ENCODE data around the gene STK11.

The STK11 gene

GRCh38 chr19:1226522-1227303, 21.1 kb downstream of the STK11 start:
- no peak for DNase-seq

GRCh38 chr19:1227304-1228054, 21.9 kb downstream of the STK11 start:
- DNase-seq = no peak

- DNase-seq = no peak
These were observed 22.8 kb downstream of the STK11 start for GRCh38 chr19:1228161-1228957.

GRCh38 chr19:1229056-1229923, 23.7 kb downstream of the STK11 start:
- no peak for DNase-seq

GRCh38 chr19:1229924-1230782, 24.6 kb downstream of the STK11 start:
- no peak for DNase-seq

GRCh38 chr19:1230783-1231489, 25.4 kb downstream of the STK11 start:
- no peak for DNase-seq

- DNase-seq = no peak
These were observed 26.4 kb downstream of the STK11 start for GRCh38 chr19:1231729-1232637.

GRCh38 chr19:1232652-1233072, 27.1 kb downstream of the STK11 start:
- DNase-seq = no peak

- DNase-seq = no peak
These were observed 27.6 kb downstream of the STK11 start for GRCh38 chr19:1233115-1233667.

- no peak for DNase-seq
These were observed 28.7 kb downstream of the STK11 start for GRCh38 chr19:1234051-1234954.

GRCh38 chr19:1234955-1235380, 29.4 kb downstream of the STK11 start:
- DNase-seq = no peak

GRCh38 chr19:1235625-1236538, 30.3 kb downstream of the STK11 start:
- DNase-seq = no peak

GRCh38 chr19:1236576-1236975, 31.0 kb downstream of the STK11 start:
- DNase-seq = no peak

GRCh38 chr19:1237027-1237659, 31.6 kb downstream of the STK11 start:
- no peak for DNase-seq

GRCh38 chr19:1237754-1238368, 32.3 kb downstream of the STK11 start, which contains the start of gene CBARP:
Gene CBARP, minus strand, starts transcription at chr19:1238005. Its CDS starts 1,905 bp downstream, at chr19:1236100.
- DNase-seq = no peak
